ENCODE results near the gene C1orf216. TPM values are rescaled to one million over a fixed set of nuclear protein-coding genes. Genes with fewer than 3 reads are reported as not detected.

Gene C1orf216
- total and polyA plus RNA-seq, 2 donors from 2014 or later, result 6.0 to 7.4 TPM

- Histone ChIP-seq H3K9ac (ENCODE audit: low read length in 3 of 3) (no peak overlapping the region), H3K27ac (ENCODE audit: low read depth in 2 of 2, low read length in 2 of 2) (no peak overlapping the region), H3K27me3 (ENCODE audit: control insufficient read depth, insufficient read depth, low read length) (no peaks in the 10 kb centered on the region), H3K9me3 (ENCODE audit: control insufficient read depth in 2 of 3, insufficient read depth in 1 of 3, low read length in 3 of 3) (no peaks in the 10 kb centered on the region), H3K4me1 (ENCODE audit: control insufficient read depth in 2 of 3, insufficient read depth in 2 of 3, low read depth in 1 of 3, low read length in 3 of 3) (no peaks in the 10 kb centered on the region), H3K36me3 (ENCODE audit: control insufficient read depth in 2 of 3, insufficient read depth in 3 of 3, low read length in 3 of 3) (no peaks in the 10 kb centered on the region), H3K4me3 (ENCODE audit: low read length in 3 of 3) (no peak overlapping the region)
- no peak for TF ChIP-seq CTCF (IDR thresholded peaks at IDR 0.05; ENCODE audit: borderline replicate concordance, extremely low read depth, insufficient read depth)
- DNase-seq (no peak), FAIRE-seq (no peak)
- intact Hi-C loops (cut with DNase I), result no loop called here
These were observed 29.6 kb upstream of the C1orf216 start for GRCh38 chr1:35748326-35748725.

- Histone ChIP-seq H3K9me3 (ENCODE audit: control insufficient read depth in 2 of 3, insufficient read depth in 1 of 3, low read length in 3 of 3) (no peaks in the 10 kb centered on the region), H3K36me3 (ENCODE audit: control insufficient read depth in 2 of 3, insufficient read depth in 3 of 3, low read length in 3 of 3) (no peaks in the 10 kb centered on the region), H3K4me3 (ENCODE audit: low read length in 3 of 3) (no peak overlapping the region), H3K9ac (ENCODE audit: low read length in 3 of 3) (no peak overlapping the region), H3K27me3 (ENCODE audit: control insufficient read depth, insufficient read depth, low read length) (no peaks in the 10 kb centered on the region), H3K27ac (ENCODE audit: low read depth in 2 of 2, low read length in 2 of 2) (no peak overlapping the region), H3K4me1 (ENCODE audit: control insufficient read depth in 2 of 3, insufficient read depth in 2 of 3, low read depth in 1 of 3, low read length in 3 of 3) (no peaks in the 10 kb centered on the region)
- no peak for TF ChIP-seq CTCF (IDR thresholded peaks at IDR 0.05; ENCODE audit: borderline replicate concordance, extremely low read depth, insufficient read depth)
- no peak for DNase-seq
- FAIRE-seq, result no peak
- intact Hi-C loops (cut with DNase I), result no loop called here
These were observed 26.5 kb upstream of the C1orf216 start for GRCh38 chr1:35745124-35745730.

GRCh38 chr1:35737120-35737519 is 18.4 kb upstream of the C1orf216 start:
- no peak for FAIRE-seq
- no peaks in the 10 kb centered on the region for H3K4me1 ChIP-seq (ENCODE audit: control insufficient read depth in 2 of 3, insufficient read depth in 2 of 3, low read depth in 1 of 3, low read length in 3 of 3)
- no peak overlapping the region for H3K27ac ChIP-seq (ENCODE audit: low read depth in 2 of 2, low read length in 2 of 2)
- H3K4me3 ChIP-seq (ENCODE audit: low read length in 3 of 3), result no peak overlapping the region
- no peaks in the 10 kb centered on the region for H3K36me3 ChIP-seq (ENCODE audit: control insufficient read depth in 2 of 3, insufficient read depth in 3 of 3, low read length in 3 of 3)
- no peaks in the 10 kb centered on the region for H3K27me3 ChIP-seq (ENCODE audit: control insufficient read depth, insufficient read depth, low read length)
- no peak overlapping the region for H3K9ac ChIP-seq (ENCODE audit: low read length in 3 of 3)
- TF ChIP-seq CTCF (IDR thresholded peaks at IDR 0.05; ENCODE audit: borderline replicate concordance, extremely low read depth, insufficient read depth), result no peak
- no peaks in the 10 kb centered on the region for H3K9me3 ChIP-seq (ENCODE audit: control insufficient read depth in 2 of 3, insufficient read depth in 1 of 3, low read length in 3 of 3)
- DNase-seq, result no peak
- intact Hi-C loops (cut with DNase I), result no loop called here
